ENCODE measurements around the gene OR2T29.
"Not testable (repeated sequence)": the region's sequence is repeated elsewhere in the genome, so short reads cannot be mapped to it uniquely, and the experiment has no call there.

OR2T29 gene, protein sequence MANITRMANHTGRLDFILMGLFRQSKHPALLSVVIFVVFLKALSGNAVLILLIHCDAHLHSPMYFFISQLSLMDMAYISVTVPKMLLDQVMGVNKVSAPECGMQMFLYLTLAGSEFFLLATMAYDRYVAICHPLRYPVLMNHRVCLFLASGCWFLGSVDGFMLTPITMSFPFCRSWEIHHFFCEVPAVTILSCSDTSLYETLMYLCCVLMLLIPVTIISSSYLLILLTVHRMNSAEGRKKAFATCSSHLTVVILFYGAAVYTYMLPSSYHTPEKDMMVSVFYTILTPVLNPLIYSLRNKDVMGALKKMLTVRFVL

GRCh38 chr1:248562672-248563071 is at the start of gene OR2T29:
OR2T29 (minus strand) TSS chr1:248562772; CDS start chr1:248559491, 3,281 bp downstream.
- DNase-seq = not testable (repeated sequence)

DNA sequence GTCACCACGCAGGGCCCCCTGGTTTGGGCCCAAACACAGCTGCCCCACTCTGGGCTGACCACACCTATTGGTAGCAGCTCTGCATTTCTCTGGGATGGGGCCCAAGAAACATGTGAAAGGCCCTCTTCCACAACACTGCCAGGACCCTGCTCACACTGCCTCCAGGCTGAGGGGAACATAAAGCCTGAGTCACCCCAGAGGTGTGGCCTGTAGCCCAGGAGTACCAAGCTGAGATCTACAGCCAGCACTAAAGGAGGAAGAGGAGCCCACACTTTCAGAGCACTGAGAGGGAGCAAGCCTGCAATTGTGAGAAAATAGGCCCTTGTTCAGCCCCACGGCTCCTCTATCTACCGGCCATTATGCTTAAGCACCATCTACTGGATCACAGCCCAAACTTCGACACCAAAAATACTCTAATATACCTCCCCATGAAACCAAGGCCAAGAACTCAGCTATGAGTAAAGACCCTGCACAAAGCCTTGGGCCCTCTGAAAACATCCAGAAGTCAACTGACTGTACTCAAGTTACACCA is 49.4 kb upstream of the OR2T29 start:
- peak; percentile 36 for DNase-seq

- no peak for DNase-seq
These were observed 47.7 kb upstream of the OR2T29 start for GRCh38 chr1:248610301-248610700.

DNA sequence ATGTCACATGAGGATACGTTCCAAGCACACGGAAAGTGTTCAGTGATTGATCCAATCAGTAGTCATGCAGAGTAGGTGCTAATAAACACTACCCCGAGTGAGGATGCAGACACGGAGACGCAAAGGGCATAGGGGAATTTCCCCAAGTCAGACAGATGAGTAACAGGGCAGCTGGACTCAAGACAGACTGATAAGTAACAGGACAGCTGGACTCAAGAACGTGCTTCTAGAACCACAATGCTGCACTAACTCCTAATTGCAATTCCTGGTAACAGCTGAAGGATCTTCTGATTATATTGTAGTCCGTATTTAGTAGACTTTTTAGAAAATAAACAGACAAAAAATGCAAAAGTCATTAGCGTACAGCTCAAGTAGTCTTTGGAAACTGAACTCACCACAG is 36.8 kb upstream of the OR2T29 start:
- no peak for DNase-seq

- DNase-seq = no peak
These were observed 35.0 kb upstream of the OR2T29 start, which contains the start of gene OR2T10 for GRCh38 chr1:248597589-248597988. OR2T10 (minus strand) TSS chr1:248597700; CDS start chr1:248593768, 3,932 bp downstream.

- no peak for DNase-seq
These were observed 34.0 kb upstream of the OR2T29 start for GRCh38 chr1:248596615-248597014.

GRCh38 chr1:248593226-248593625 is 30.7 kb upstream of the OR2T29 start:
- DNase-seq = no peak

DNA sequence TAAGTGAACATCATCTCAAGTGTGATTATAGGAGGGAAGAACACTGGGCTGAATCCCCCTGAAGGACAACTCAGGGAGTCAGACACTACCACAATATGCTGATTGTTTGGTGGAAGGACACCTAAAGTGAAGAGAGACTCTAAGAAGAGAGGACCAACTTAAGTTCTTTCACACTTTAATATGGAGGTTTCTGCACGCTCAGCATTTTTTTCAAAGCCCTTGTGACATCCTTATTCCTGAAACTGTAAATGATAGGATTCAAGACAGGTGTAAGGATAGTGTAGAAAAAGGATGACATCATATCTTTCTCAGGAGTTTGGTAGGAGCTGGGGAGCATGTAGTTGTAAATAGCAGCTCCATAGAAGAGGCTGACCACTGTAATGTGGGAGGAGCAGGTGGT is 30.1 kb upstream of the OR2T29 start:
- no peak for DNase-seq

DNA sequence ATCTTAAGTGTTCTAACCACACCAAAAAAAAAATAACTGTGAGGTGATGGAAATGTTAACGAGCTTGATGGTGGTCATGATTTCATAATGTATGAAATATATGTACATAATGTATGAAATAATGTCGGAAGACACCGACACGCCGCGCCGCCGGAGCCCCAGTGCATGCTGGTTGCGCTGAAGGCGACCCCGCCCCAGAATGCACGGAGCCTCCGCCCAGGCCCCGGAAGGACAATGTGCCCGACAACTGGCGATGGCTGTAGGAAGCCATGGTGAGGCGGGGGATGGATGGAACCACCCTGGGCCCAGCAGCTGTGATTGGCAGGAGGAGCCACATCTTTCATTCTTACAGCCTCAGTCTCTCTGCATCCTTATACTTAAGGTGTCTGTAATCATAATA is 27.5 kb upstream of the OR2T29 start:
- no peak for DNase-seq

DNA sequence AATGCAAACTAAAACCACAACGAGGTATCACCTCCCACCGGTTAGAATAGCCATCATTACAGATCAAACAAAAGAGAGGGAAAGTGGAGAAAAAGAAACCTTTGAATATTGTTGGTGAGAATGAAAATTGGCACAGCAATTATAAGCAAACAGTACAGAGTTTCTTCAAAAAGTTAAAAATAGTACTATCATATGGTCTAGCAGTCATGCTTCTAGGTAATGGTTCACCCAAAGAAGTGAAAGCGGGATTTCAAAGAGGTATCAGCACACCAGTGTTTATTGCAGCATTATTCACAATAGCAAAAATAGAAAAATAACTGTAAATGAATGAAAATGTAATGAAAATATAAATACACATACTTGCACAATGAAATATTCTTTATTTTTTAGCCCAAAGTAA is 26.8 kb upstream of the OR2T29 start:
- no peak for DNase-seq

DNA sequence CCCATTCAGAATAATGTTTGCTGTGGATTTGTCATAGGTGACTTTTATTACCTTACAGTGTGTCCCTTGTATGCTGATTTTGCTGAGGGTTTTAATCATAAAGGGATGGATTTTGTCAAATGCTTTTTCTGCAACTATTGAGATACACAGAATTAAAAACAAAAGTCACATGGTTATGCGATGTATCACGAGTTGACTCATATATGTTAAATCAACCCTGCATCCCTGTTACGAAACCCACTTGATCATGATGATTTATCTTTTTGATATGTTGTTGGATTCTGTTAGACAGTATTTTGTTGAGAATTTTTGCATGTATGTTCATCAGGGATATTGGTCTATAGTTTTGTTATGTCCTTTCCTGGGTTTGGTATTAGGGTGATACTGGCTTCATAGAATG is 22.7 kb upstream of the OR2T29 start:
- DNase-seq = no peak

DNA sequence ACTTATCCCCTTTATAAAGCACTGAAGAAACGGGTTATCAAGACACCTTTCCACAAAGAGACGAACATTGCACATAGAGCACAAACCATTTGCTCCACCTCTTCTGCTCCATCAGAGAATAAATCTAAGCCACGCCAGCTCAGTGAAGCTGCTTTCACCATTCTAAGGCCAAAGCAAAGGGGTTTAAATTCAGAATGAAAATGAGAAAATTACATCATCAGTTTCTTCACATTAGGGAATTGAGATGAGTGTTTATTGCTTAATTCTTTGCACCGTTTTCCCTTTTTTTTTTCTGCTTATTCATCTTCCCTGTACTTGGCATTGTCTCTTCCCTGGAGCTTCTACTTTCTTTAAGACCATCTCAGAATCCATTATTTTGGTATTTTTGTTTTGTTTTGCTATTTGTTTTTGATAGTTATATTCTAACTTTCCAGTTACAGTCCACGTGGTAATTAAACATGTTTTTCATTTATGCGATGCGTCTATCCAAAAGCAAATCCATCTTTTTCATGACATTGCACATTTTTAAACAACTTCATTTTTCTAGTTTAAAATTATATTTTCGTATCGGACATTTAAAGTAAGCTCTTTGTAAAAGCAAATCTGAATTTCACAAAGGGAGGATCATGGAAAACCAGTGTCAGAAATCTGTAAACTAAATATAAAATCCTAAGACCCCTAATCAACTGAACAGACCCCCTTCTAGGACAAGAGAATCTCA is 13.8 kb upstream of the OR2T29 start:
- DNase-seq = no peak

- DNase-seq = not testable (repeated sequence)
These were observed 12.1 kb upstream of the OR2T29 start, which contains the start of gene OR2T34 for GRCh38 chr1:248574657-248575056. OR2T34 (minus strand) TSS chr1:248574757; CDS start chr1:248574757, 0 bp downstream.

DNA sequence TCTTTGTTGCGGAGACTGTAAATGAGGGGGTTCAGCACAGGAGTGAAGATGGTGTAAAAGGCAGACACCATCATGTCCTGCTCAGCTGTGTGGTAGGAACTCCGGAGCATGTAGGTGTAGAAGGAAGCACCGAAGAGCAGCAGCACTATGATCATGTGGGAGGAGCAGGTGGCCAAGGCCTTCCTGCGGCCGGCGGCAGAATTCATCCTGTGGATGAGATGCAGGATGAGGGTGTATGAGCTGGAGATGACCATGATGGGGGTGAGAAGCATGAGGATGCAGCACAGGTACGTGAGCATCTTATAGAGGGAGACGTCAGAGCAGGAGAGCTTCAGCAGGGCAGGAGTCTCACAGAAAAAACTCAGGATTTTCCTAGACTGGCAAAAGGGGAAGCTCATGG is 11.3 kb upstream of the OR2T29 start:
- DNase-seq = not testable (repeated sequence)

GRCh38 chr1:248572049-248572448 is 9.5 kb upstream of the OR2T29 start:
- not testable (repeated sequence) for DNase-seq

DNA sequence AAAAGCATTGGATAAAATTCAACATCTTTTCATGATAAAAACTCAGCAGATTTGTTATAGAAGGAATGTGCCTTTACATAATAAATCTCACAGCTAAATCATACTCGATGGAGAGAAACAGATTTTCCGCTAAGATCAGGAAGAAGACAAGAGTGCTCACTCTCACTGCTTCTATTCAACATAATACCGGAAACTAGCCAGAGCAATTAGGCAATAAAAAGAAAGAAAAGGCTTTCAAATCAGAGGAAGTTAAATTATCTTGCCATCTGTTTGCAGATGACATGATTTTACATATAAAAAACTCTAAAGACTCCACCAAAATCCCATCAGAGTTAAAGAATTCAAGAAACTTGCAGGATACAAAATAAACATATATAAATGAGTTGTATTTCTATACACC is 8.2 kb upstream of the OR2T29 start:
- not testable (repeated sequence) for DNase-seq

DNA sequence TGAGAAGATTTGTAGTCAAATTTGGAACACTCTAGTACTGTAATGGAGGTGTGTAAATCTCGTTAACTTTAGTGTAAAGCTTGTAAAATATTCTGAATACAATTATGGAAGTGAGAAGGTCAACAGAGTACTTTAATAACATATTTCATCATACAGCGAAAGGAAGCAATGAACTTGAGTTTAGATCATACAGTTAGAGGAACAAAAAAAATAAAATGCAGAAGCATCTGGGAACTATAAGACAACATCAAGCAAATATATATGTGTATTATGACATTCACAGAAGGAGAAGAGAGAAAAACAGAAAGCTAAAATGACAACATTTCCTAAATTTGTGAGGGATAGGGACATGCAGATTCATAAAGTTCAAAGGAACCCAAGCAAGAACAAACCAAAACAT is 6.5 kb upstream of the OR2T29 start:
- not testable (repeated sequence) for DNase-seq

DNA sequence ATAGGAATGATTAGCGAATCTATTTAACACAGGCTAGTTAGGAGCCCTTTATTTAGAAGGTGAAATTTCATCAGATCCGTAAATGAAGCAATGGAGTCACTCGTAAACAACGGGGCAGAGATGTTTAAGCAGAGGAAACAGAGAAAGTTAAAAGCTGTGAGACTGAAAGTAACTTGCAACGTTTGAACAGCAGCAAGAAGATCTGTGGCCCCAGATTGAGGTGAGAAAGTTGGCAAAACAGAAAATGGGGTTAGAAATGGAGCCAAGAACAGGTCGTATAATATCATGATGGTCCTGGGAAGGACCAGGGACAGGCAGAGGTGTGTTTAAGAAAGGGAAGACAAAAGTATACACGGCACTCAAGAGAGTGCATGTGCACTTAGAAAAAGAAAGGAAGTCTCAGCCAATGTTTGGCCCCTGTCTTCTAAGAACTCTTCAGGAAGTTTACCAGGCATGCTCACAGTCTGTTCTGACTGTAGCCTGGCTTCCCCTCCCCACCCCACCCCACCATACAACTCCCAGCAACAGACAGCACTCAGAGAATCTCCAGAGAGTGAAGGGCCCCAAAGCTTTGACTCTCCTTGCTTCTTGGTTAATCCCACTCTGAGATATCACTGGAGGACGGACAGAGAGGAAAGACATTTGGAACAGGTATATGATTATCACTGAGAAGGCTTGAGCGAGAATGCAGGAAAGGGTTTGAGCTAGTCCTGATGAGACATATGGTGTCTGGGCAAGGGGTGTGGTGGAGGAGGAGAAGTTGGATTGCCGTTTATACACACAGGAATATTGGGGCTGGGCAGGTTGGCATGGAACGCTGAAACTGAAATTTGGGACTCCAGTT is 3.2 kb upstream of the OR2T29 start:
- DNase-seq = not testable (repeated sequence)

DNA sequence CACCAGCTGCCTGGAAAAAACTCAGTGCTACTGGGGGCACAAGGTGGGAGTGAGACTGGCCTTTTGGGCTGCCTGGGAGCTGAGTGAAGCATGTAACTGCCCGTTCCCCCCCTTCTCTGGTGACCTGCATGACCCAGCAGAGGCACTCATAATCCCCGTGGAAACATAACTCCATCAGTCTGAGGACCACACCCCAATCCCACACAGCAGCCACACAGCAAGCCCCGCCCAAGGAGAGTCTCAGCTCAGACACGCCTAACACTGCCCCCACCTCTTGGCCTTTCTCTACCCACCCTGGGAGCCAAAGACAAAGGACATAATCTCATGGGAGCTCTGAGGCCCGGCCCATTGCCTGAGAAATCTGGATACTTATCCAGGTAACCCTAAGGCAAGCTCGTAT is 11.5 kb downstream of the OR2T29 start:
- not testable (repeated sequence) for DNase-seq

DNA sequence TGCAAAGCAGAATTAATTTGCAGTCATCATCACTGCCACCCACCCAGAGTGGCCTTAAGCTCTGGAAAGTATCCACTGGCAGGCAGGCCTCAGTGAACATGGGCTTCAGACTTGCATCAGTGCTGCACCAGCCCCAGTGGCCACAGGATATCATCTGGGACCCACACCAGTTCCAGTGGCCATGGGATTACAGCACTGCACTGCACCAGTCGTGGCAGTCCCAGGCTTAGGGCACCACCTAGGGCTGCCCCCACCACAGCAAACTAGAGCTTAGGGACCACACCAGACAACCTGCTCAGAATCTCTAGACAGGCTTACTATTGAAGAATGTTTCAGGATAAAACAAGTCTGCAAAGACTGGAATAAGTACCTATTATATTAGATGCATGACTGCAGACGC is 15.2 kb downstream of the OR2T29 start:
- DNase-seq = not testable (repeated sequence)

- not testable (repeated sequence) for DNase-seq
These were observed 25.1 kb downstream of the OR2T29 start for GRCh38 chr1:248537449-248537848.

- no peak for DNase-seq
These were observed 40.7 kb downstream of the OR2T29 start for GRCh38 chr1:248521856-248522255.

GRCh38 chr1:248510217-248510616 is 52.4 kb downstream of the OR2T29 start:
- not testable (repeated sequence) for DNase-seq

Data from stimulated activated CD4-positive, alpha-beta T cell treated with anti-CD3 and anti-CD28 coated beads, Interleukin-1b, Interleukin-23, amount 100 ng/mL, for 48 hours (primary cell).